Fibroblast of mammary gland (primary cell): ENCODE measurements around the gene RPS6KC1.
"Not testable (repeated sequence)": the region's sequence is repeated elsewhere in the genome, so short reads cannot be mapped to it uniquely, and the experiment has no call there.

Experiments
- DNase-seq: peaks from one replicate; pipeline ENCODE4 v3.0.0-alpha.2; 2010; ENCODE audit warnings: low read depth
- H3K4me3 ChIP-seq: 2 replicates; pipeline ENCODE4 v1.5.1; 2011; ENCODE audit warnings: low read depth, mild to moderate bottlenecking, low read length, moderate library complexity; ENCODE audit not compliant: control insufficient read depth
- TF ChIP-seq, protein P1 (sequence below): conservative IDR thresholded peaks from 2 replicates; pipeline ENCODE4 v1.5.1; 2011; ENCODE audit warnings: low read depth, low read length, inconsistent platforms; ENCODE audit not compliant: control insufficient read depth, insufficient read depth

RPS6KC1 gene

DNA sequence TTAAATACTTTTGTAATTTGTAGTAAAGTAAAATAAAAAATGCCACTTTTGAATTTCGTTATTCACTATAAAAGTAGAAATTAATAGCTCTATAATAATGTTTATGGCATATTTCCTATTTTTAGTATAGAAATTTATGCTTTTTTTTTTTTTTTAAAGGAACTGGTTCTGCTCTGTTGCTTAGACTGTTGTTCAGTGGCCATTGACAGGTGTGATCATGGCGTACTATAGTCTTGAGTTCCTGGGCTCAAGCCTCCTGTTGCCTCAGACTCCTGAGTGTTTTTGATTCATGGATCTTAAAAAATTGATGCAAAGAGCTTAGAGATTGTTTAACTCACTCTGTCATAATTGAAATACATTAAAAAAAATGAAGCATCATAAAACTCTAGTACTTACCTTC is 53.6 kb downstream of the RPS6KC1 start:
- no peak for DNase-seq
- H3K4me3 ChIP-seq: no peak overlapping the region
- TF ChIP-seq, protein P1, sequence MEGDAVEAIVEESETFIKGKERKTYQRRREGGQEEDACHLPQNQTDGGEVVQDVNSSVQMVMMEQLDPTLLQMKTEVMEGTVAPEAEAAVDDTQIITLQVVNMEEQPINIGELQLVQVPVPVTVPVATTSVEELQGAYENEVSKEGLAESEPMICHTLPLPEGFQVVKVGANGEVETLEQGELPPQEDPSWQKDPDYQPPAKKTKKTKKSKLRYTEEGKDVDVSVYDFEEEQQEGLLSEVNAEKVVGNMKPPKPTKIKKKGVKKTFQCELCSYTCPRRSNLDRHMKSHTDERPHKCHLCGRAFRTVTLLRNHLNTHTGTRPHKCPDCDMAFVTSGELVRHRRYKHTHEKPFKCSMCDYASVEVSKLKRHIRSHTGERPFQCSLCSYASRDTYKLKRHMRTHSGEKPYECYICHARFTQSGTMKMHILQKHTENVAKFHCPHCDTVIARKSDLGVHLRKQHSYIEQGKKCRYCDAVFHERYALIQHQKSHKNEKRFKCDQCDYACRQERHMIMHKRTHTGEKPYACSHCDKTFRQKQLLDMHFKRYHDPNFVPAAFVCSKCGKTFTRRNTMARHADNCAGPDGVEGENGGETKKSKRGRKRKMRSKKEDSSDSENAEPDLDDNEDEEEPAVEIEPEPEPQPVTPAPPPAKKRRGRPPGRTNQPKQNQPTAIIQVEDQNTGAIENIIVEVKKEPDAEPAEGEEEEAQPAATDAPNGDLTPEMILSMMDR: no peak

DNA sequence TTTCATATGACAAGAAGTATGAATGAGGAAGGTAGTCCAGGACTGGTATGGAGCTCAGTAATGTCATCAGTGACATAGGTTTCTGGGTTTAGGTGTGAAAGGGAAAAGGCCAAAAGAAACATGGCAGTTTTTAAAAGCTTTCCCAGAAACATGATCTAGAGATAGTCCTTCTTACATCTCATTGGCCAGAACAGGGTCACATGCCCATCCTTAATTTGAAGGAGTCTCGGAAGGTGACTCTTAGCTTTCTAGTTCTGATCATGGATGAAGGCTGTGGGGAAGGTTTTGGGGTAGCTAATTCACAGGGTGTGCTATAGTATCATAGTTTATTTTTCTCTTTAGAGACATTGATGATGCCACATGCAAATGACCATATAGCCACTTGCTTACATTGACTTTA is 55.3 kb downstream of the RPS6KC1 start:
- DNase-seq: no peak
- no peak overlapping the region for H3K4me3 ChIP-seq
- TF ChIP-seq, protein P1: no peak

DNA sequence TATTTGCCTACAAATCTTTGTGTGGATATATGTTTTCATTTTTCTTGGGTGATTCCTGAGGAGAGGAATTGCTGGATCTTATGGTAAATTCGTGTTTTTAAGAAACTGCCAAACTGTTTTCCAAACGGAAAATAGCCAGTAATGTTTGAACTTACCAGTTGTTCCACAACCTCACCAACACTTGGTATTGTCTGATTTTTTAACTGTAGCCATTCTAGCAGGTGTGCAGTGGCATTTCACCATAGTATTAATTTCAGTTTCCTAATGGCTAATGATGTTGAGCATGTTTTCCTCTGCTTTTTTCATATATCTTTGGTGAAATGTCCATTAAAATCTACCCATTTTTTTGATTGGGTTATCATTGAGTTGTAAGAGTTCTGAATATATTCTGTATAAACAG is 56.6 kb downstream of the RPS6KC1 start:
- TF ChIP-seq, protein P1: no peak

DNA sequence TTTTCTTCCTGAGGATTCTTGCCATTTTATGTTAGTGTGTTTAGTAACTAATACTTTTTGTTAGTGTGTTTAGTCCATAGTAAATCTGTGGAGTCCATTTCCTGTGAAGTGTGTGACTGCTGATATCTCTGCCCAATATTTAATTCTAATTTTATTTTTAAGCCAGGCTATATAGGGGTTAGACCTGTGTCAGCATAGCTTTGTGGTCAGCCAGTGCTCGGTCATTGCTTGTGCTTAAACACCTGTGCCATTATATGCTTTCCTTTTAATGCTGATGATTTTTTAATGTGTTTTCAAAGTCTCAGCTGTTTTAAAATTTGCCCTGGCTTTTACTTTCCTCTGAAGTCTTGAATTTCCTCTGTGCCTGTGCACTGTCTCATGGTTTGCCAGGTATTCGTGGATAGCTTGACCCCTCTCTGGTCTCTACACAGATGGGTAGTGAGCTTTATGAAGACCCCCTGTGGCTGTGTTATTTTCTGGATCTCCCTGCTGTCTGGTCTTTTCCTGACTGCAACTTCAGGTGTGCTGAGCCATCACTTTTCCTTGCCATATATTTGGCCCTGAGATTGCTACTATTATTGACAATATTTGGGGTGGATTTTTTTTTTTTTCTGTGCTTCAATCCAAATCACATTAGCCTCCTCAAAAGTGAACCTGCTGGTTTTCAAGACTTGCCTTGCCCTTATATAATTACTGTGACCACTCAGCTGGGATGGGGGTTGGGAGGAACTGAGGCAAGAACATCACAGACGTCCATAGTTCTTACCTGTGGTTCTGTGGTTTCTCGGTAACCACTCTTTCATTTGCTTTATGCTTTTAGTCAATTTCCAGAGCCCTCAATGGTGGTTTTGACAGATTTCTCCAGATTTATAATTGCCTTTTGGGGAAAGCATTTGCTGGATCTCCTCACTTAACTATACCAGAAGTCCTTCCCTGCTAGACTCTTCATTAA is 59.6 kb downstream of the RPS6KC1 start:
- TF ChIP-seq, protein P1: no peak
- DNase-seq: no peak
- no peak overlapping the region for H3K4me3 ChIP-seq

More for the DNA sequence above, 56.6 kb downstream of the RPS6KC1 start:
- DNase-seq: no peak
- H3K4me3 ChIP-seq: no peak overlapping the region

DNA sequence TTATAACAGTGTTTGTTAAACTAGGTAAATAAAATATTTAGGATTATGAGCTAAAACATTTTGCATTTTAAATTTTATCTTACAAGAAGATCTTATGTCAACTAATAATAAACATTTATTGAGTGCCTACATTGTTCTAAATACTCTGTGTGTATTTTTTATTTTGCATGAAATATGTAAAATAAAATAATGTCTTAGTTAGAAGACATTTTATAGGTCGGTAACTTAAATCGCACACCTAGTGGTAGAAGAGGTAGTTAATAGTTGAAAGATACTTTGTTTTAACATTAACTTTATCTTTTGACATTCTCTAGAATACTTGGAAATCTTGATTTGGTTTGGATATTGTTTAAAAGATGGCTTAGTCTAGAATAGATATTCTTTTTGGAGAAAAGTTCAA is 60.5 kb downstream of the RPS6KC1 start:
- DNase-seq: no peak
- TF ChIP-seq, protein P1: no peak
- no peak overlapping the region for H3K4me3 ChIP-seq

DNA sequence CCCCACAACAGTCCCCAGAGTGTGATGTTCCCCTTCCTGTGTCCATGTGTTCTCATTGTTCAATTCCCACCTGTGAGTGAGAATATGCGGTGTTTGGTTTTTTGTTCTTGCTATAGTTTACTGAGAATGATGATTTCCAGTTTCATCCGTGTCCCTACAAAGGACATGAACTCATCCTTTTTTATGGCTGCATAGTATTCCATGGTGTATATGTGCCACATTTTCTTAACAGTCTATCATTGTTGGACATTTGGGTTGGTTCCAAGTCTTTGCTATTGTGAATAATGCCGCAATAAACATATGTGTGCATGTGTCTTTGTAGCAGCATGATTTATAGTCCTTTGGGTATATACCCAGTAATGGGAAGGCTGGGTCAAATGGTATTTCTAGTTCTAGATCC is 61.7 kb downstream of the RPS6KC1 start:
- not testable (repeated sequence) for DNase-seq, H3K4me3 ChIP-seq

DNA sequence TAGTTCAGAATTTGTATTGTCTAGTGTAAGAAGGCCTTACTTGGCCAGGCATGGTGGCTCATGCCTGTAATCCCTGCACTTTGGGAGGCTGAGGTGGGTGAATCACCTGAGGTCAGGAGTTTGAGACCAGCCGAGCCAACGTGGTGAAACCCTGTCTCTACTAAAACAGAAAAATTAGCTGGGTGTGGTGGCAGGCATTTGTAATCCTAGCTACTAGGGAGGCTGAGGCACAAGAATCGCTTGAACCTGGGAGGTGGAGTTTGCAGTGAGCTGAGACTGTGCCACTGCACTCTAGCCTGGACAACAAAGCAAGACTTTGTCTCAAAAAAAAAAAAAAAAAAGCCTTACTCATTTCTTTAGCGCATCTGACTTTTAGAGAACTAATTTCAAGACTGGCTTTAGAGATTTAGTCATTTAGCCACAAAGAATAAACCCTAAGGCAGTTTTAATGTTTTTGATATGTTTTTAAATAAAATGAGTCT is 66.7 kb downstream of the RPS6KC1 start:
- not testable (repeated sequence) for DNase-seq

DNA sequence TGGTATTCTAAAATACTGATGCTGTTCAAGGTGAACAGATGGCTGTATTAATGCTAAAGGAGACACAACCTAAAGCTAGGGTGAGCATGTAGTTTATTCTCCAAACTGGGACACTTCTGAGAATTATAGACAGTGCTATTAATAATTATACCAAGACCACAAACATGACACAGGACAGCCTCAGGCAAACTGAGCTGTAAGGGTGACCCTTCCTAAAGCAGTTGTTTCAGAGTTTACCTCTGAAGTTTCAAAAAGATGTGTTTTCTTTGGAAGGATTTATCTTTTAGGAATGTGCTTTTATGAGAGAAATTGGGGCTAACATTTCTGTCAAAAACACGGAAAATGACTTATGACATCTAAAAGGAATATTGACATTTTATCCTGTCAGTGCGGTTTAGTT is 68.8 kb downstream of the RPS6KC1 start:
- DNase-seq: no peak
- no peak overlapping the region for H3K4me3 ChIP-seq
- TF ChIP-seq, protein P1: no peak

More for the DNA sequence above, 66.7 kb downstream of the RPS6KC1 start:
- H3K4me3 ChIP-seq: not testable (repeated sequence)
